ENCODE data around the gene PILRA. TPM values are rescaled to one million over a fixed set of nuclear protein-coding genes. Genes with fewer than 3 reads are reported as not detected.
"Not testable (repeated sequence)": the region's sequence is repeated elsewhere in the genome, so short reads cannot be mapped to it uniquely, and the experiment has no call there.

Gene PILRA
- total RNA-seq, 4 donors from 2014 or later: 3.3 to 8.8 (median 5.4) TPM

- Histone ChIP-seq H3K27ac (replicated peaks in 1 of 4) (peak overlapping the region in 3 of 4 donors; percentile 10 to 21 (median 21)), H3K4me1 (peaks cover 12 to 28% (median 15%) of the 10 kb centered on the region in 4 donors), H3K36me3 (peaks cover 21 to 72% (median 54%) of the 10 kb centered on the region in 4 donors), H3K27me3 (no peaks in the 10 kb centered on the region), H3K4me3 (no peak overlapping the region), H3K9me3 (no peaks in the 10 kb centered on the region)
- intact Hi-C loops (cut with DNase I): no loop called here
- TF ChIP-seq POLR2AphosphoS5 (IDR thresholded peaks at IDR 0.05) (no peak), POLR2A (IDR thresholded peaks at IDR 0.05; ENCODE audit: low read depth) (no peak), EP300 (IDR thresholded peaks at IDR 0.05) (no peak), CTCF (IDR thresholded peaks at IDR 0.05) (no peak)
- 68% methylated on average over 5 of the region's 6 CpGs for WGBS
- DNase-seq (ENCODE audit: extremely low spot score): no peak
Observed at GRCh38 chr7:100342765-100343164, 30.5 kb upstream of the PILRA start.

GRCh38 chr7:100344124-100344559, 29.1 kb upstream of the PILRA start:
- Histone ChIP-seq H3K27ac (replicated peaks in 1 of 4) (peak overlapping the region in 3 of 4 donors; percentile 19 to 72 (median 61)), H3K4me1 (peaks cover 10 to 26% (median 17%) of the 10 kb centered on the region in 4 donors), H3K36me3 (peaks cover 25 to 73% (median 56%) of the 10 kb centered on the region in 4 donors)
- H3K27me3 ChIP-seq; intact Hi-C loops (cut with DNase I); H3K9me3 ChIP-seq; DNase-seq (ENCODE audit: extremely low spot score); H3K4me3 ChIP-seq: not testable (repeated sequence)
- WGBS: 89% methylated on average over 3 of the region's 4 CpGs

- Histone ChIP-seq H3K27ac (replicated peaks in 1 of 4) (peak overlapping the region; percentile 7 to 72 (median 40)), H3K36me3 (peaks cover 29 to 76% (median 59%) of the 10 kb centered on the region in 4 donors), H3K4me1 (peaks cover 10 to 26% (median 17%) of the 10 kb centered on the region in 4 donors)
- H3K27me3 ChIP-seq; H3K4me3 ChIP-seq; DNase-seq (ENCODE audit: extremely low spot score); intact Hi-C loops (cut with DNase I); H3K9me3 ChIP-seq: not testable (repeated sequence)
- TF ChIP-seq CTCF (IDR thresholded peaks at IDR 0.05): peak in 2 of 3 experiments; percentile 12 to 31
- 67% methylated on average over 9 of the region's 13 CpGs for WGBS
Observed at GRCh38 chr7:100344560-100345287, 28.6 kb upstream of the PILRA start.

GRCh38 chr7:100345288-100345672, 28.0 kb upstream of the PILRA start:
- TF ChIP-seq CTCF (IDR thresholded peaks at IDR 0.05): peak; percentile 41 to 60 (median 48)
- DNase-seq (ENCODE audit: extremely low spot score); H3K27me3 ChIP-seq; intact Hi-C loops (cut with DNase I); H3K4me3 ChIP-seq; H3K9me3 ChIP-seq: not testable (repeated sequence)
- peaks cover 10 to 26% (median 17%) of the 10 kb centered on the region in 4 donors for H3K4me1 ChIP-seq
- peak overlapping the region in 2 of 4 donors; percentile 19 to 72 for H3K27ac ChIP-seq (replicated peaks in 1 of 4)
- WGBS: 0% methylated on average over 3 of the region's 5 CpGs
- peaks cover 35 to 82% (median 65%) of the 10 kb centered on the region in 4 donors for H3K36me3 ChIP-seq

GRCh38 chr7:100346921-100347320, 26.4 kb upstream of the PILRA start:
- Histone ChIP-seq H3K27ac (replicated peaks in 1 of 4) (peak overlapping the region in 1 of 4 donors; percentile 30), H3K27me3 (no peaks in the 10 kb centered on the region), H3K4me1 (peaks cover 10 to 26% (median 17%) of the 10 kb centered on the region in 4 donors), H3K4me3 (no peak overlapping the region), H3K36me3 (peaks cover 39 to 86% (median 74%) of the 10 kb centered on the region in 4 donors), H3K9me3 (no peaks in the 10 kb centered on the region)
- intact Hi-C loops (cut with DNase I): no loop called here
- DNase-seq (ENCODE audit: extremely low spot score): no peak
- TF ChIP-seq CTCF (IDR thresholded peaks at IDR 0.05): no peak
- TF ChIP-seq POLR2A (IDR thresholded peaks at IDR 0.05; ENCODE audit: low read depth): no peak
- no peak for TF ChIP-seq POLR2AphosphoS5 (IDR thresholded peaks at IDR 0.05)
- no peak for TF ChIP-seq EP300 (IDR thresholded peaks at IDR 0.05)

Measured in esophagus muscularis mucosa (tissue), 4 donors.